Keratinocyte (primary cell): Measurements from ENCODE around the gene SPRY4. TPM values are rescaled to one million over a fixed set of nuclear protein-coding genes. Genes with fewer than 3 reads are reported as not detected.
"Not testable (repeated sequence)": the region's sequence is repeated elsewhere in the genome, so short reads cannot be mapped to it uniquely, and the experiment has no call there.

Experiments
- DNase-seq: peaks from one replicate; pipeline ENCODE4 v3.0.0-alpha.2; 2011; ENCODE audit warnings: low read depth, missing footprints, low spot score
- FAIRE-seq: peaks from 2 replicates; lab custom pipeline; 2011; peaks lifted over from hg19 to GRCh38; lab: Jason Lieb, UNC
- H2AFZ ChIP-seq: 2 replicates; pipeline ENCODE4 v1.6.0; 2012; ENCODE audit warnings: low read length, control low read depth, inconsistent platforms; ENCODE audit not compliant: control insufficient read depth
- H3K27ac ChIP-seq: 2 replicates; pipeline ENCODE4 v1.5.1; 2011; ENCODE audit warnings: low read length; ENCODE audit not compliant: control insufficient read depth, insufficient read depth
- H3K27me3 ChIP-seq: 3 replicates; pipeline ENCODE4 v1.6.0; 2011; ENCODE audit warnings: low read length; ENCODE audit not compliant: control insufficient read depth, insufficient read depth; ENCODE audit errors: extremely low read depth
- H3K36me3 ChIP-seq, 2 experiments: 2 replicates in 1 of 2; 3 replicates in 1 of 2; pipeline ENCODE4 v1.5.1; 2011; ENCODE audit warnings: low read length in 2 of 2, mild to moderate bottlenecking in 1 of 2; ENCODE audit not compliant: control insufficient read depth in 2 of 2, insufficient read depth in 2 of 2; ENCODE audit errors: extremely low read depth in 1 of 2
- H3K4me1 ChIP-seq: 3 replicates; pipeline ENCODE4 v1.5.1; 2011; ENCODE audit warnings: low read length; ENCODE audit not compliant: control insufficient read depth, insufficient read depth; ENCODE audit errors: extremely low read depth
- H3K4me2 ChIP-seq: 3 replicates; pipeline ENCODE4 v1.6.0; 2011; ENCODE audit warnings: low read depth, low read length; ENCODE audit not compliant: control insufficient read depth, insufficient read depth; ENCODE audit errors: extremely low read depth
- H3K4me3 ChIP-seq, 3 experiments: fragments of 200-600 bp in 1 of 3; sonication (generic) in 1 of 3; 2 replicates in 2 of 3; 3 replicates in 1 of 3; pipeline ENCODE4 v1.5.1; 2011 to 2016; ENCODE audit warnings: low read length in 3 of 3, mild to moderate bottlenecking in 3 of 3, control low read depth in 2 of 3, inconsistent platforms in 1 of 3, low read depth in 1 of 3, mixed read lengths in 1 of 3, mixed run types in 1 of 3, moderate library complexity in 1 of 3; ENCODE audit not compliant: control insufficient read depth in 2 of 3, insufficient read depth in 2 of 3; ENCODE audit errors: extremely low read depth in 1 of 3
- H3K79me2 ChIP-seq: 2 replicates; pipeline ENCODE4 v1.6.0; 2012; ENCODE audit warnings: low read length; ENCODE audit not compliant: control insufficient read depth, insufficient read depth
- H3K9ac ChIP-seq: 3 replicates; pipeline ENCODE4 v1.6.0; 2011; ENCODE audit warnings: low read length; ENCODE audit not compliant: control insufficient read depth, insufficient read depth; ENCODE audit errors: extremely low read depth
- H3K9me1 ChIP-seq: 3 replicates; pipeline ENCODE4 v1.6.0; 2011; ENCODE audit warnings: low read length; ENCODE audit not compliant: control insufficient read depth, insufficient read depth; ENCODE audit errors: extremely low read depth
- H3K9me3 ChIP-seq: 2 replicates; pipeline ENCODE4 v1.5.1; 2012; ENCODE audit warnings: low read depth, low read length; ENCODE audit not compliant: control insufficient read depth
- H4K20me1 ChIP-seq: 3 replicates; pipeline ENCODE4 v1.6.0; 2011; ENCODE audit warnings: low read length; ENCODE audit not compliant: control insufficient read depth, insufficient read depth; ENCODE audit errors: extremely low read depth
- EZH2 ChIP-seq: IDR thresholded peaks from one replicate; pipeline ENCODE4 v1.6.1; 2012; ENCODE audit warnings: inconsistent platforms, mild to moderate bottlenecking, low read length, moderate library complexity
- dilution Hi-C: fragments of 300-500 bp; cut with MboI; formaldehyde crosslinking; loops from one replicate; pipeline ENCODE4 v1.7.0; 2020; ENCODE audit warnings: low sequenced_read_pairs; ENCODE audit not compliant: extremely low pct_ligation_motif_present
- polyA plus RNA-seq, 5 experiments: library from polyadenylated mRNA; depleted of rRNA in 3 of 5; stranded (reverse) in 3 of 5; stranded (forward) in 1 of 5; unstranded in 1 of 5; fragments of >200 nt; gene quantifications; 1 replicate in 1 of 5; 2 replicates in 3 of 5; 3 replicates in 1 of 5; pipeline versions ENCODE4 v1.2.1 to v1.2.3, GENCODE V29; 2011 to 2012; ENCODE audit warnings: missing spikeins in 2 of 5, low read depth in 1 of 5, low replicate concordance in 1 of 5
- TF ChIP-seq, protein P1 (sequence below), 3 experiments: IDR thresholded peaks in 1 of 3; conservative IDR thresholded peaks in 1 of 3; optimal IDR thresholded peaks in 1 of 3; 2 replicates in 2 of 3; 3 replicates in 1 of 3; pipeline versions ENCODE3 to v1.5.1; 2011; ENCODE audit warnings: low read length in 3 of 3, mild to moderate bottlenecking in 3 of 3, moderate library complexity in 2 of 3, control low read depth in 1 of 3, inconsistent platforms in 1 of 3; ENCODE audit not compliant: insufficient read depth in 2 of 3; ENCODE audit errors: extremely low read depth in 1 of 3

Gene SPRY4
- polyA plus RNA-seq, 1 donor (not counting 4 experiments of a cell fraction or from before 2014, with no cell fraction given): 10.2 TPM

DNA sequence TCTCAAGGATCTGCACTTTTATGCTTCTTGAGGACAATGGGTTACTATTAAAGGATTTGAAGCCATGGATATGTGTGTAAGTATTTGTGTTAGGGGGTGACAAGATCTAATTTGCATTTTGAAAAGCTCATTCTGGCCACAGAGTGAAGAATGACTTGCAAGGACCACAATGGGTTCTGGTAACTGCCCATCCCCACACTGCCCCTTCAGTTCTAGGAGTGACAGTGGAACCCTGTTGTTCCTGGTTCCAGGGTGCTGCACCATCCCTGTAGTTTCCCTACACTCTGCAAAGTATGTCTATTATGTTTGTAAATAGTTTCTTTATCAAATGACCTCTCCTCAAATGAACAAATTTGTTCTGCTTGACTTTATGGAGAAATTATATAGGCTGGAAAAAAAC is 9.7 kb upstream of the SPRY4 start:
- no peak for FAIRE-seq
- H3K9ac ChIP-seq: no peak overlapping the region
- H3K27me3 ChIP-seq: no peaks in the 10 kb centered on the region
- DNase-seq: no peak
- no peaks in the 10 kb centered on the region for H3K4me1 ChIP-seq
- no peaks in the 10 kb centered on the region for H3K9me3 ChIP-seq
- no peak overlapping the region for H2AFZ ChIP-seq
- no peak overlapping the region for H3K27ac ChIP-seq
- dilution Hi-C loops: no loop called here
- peaks cover 2% of the 10 kb centered on the region for H3K79me2 ChIP-seq
- no peaks in the 10 kb centered on the region for H4K20me1 ChIP-seq
- no peak overlapping the region for H3K4me2 ChIP-seq
- H3K36me3 ChIP-seq: no peaks in the 10 kb centered on the region
- H3K9me1 ChIP-seq: no peaks in the 10 kb centered on the region
- TF ChIP-seq, protein P1, sequence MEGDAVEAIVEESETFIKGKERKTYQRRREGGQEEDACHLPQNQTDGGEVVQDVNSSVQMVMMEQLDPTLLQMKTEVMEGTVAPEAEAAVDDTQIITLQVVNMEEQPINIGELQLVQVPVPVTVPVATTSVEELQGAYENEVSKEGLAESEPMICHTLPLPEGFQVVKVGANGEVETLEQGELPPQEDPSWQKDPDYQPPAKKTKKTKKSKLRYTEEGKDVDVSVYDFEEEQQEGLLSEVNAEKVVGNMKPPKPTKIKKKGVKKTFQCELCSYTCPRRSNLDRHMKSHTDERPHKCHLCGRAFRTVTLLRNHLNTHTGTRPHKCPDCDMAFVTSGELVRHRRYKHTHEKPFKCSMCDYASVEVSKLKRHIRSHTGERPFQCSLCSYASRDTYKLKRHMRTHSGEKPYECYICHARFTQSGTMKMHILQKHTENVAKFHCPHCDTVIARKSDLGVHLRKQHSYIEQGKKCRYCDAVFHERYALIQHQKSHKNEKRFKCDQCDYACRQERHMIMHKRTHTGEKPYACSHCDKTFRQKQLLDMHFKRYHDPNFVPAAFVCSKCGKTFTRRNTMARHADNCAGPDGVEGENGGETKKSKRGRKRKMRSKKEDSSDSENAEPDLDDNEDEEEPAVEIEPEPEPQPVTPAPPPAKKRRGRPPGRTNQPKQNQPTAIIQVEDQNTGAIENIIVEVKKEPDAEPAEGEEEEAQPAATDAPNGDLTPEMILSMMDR (optimal IDR thresholded peaks at IDR 0.05 in 1 of 3, IDR thresholded peaks at IDR 0.05 in 1 of 3, conservative IDR thresholded peaks at IDR 0.05 in 1 of 3; ENCODE audit: extremely low read depth in 1 of 3, insufficient read depth in 2 of 3, low read length in 3 of 3): no peak
- TF ChIP-seq EZH2: no peak
- H3K4me3 ChIP-seq: no peak overlapping the region

DNA sequence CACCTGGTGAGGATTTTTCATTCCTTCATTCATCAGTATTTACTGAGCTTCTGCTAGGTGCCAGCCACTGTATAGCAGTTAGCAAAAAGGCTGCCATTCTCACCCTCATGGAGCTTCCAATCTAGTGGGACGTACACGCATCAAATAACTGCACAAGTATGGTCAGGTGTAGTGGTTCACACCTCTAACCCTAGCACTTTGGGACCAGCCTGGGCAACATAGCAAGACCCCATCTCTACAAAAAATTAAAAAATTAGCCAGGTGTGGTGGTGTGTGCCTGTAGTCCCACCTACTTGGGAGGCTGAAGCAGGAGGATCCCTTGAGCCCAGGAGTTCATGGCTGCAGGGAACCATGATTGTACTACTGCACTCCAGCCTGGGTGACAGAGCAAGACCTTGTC is 8.9 kb upstream of the SPRY4 start:
- FAIRE-seq, H3K4me2 ChIP-seq, DNase-seq, H3K9me1 ChIP-seq, H3K27me3 ChIP-seq, H4K20me1 ChIP-seq, H3K27ac ChIP-seq, dilution Hi-C loops, H2AFZ ChIP-seq, H3K4me1 ChIP-seq, H3K9ac ChIP-seq, H3K79me2 ChIP-seq, H3K4me3 ChIP-seq, H3K36me3 ChIP-seq, H3K9me3 ChIP-seq: not testable (repeated sequence)

DNA sequence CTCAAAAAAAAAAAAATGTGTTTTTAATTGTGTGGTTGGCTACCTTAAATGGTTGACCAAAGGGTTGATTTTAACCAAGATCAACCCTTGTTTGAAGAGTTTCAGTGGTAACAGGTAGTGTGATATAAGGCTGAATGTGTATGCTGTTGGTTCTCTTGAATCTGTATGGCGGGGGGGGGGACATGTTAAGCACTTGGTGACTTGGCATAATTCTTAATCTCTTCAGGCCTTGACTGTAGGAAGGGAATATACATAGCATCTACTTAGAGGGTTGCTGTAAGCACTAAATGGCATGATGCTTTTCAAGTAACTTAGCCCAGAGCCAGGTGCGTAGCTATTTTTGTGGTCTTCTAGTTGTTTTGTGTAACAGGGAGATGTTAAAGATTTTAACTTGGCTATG is 5.6 kb upstream of the SPRY4 start:
- Histone ChIP-seq H3K27me3 (no peaks in the 10 kb centered on the region), H3K27ac (no peak overlapping the region), H3K4me3 (no peak overlapping the region), H3K79me2 (peaks cover 8% of the 10 kb centered on the region), H3K9me3 (no peaks in the 10 kb centered on the region), H3K9ac (no peak overlapping the region), H3K36me3 (no peaks in the 10 kb centered on the region), H3K9me1 (no peaks in the 10 kb centered on the region), H4K20me1 (no peaks in the 10 kb centered on the region), H3K4me2 (no peak overlapping the region), H3K4me1 (peaks cover 26% of the 10 kb centered on the region), H2AFZ (no peak overlapping the region)
- FAIRE-seq: no peak
- dilution Hi-C loops: no loop called here
- DNase-seq: no peak
- TF ChIP-seq EZH2: no peak
- TF ChIP-seq, protein P1 (optimal IDR thresholded peaks at IDR 0.05 in 1 of 3, IDR thresholded peaks at IDR 0.05 in 1 of 3, conservative IDR thresholded peaks at IDR 0.05 in 1 of 3; ENCODE audit: extremely low read depth in 1 of 3, insufficient read depth in 2 of 3, low read length in 3 of 3): no peak
